ENCODE data around the gene TEAD2. TPM values are rescaled to one million over a fixed set of nuclear protein-coding genes. Genes with fewer than 3 reads are reported as not detected.
"Not testable (repeated sequence)": the region's sequence is repeated elsewhere in the genome, so short reads cannot be mapped to it uniquely, and the experiment has no call there.

TEAD2 gene
- total and polyA plus RNA-seq, 2 donors (not counting 1 experiment from before 2014, with no cell fraction given), result 5.8 to 12.0 TPM

- H3K27me3 ChIP-seq (replicated peaks in 1 of 4; ENCODE audit: control extremely low read depth in 1 of 4, control insufficient read depth in 3 of 4, insufficient read depth in 4 of 4, low read length in 3 of 4); H2AFZ ChIP-seq (ENCODE audit: insufficient read depth, low read depth, low read length, poor library complexity, severe bottlenecking); DNase-seq; ATAC-seq (ENCODE audit: low read depth); H3K9me3 ChIP-seq (ENCODE audit: control extremely low read depth in 1 of 3, control insufficient read depth in 2 of 3, insufficient read depth in 1 of 3, low read length in 2 of 3); H3K9me3 Mint-ChIP-seq (ENCODE audit: insufficient read depth); H3K27me3 Mint-ChIP-seq: not testable (repeated sequence)
- H3K36me3 ChIP-seq (replicated peaks in 1 of 2; ENCODE audit: control extremely low read depth in 1 of 2, control insufficient read depth in 1 of 2, extremely low read depth in 1 of 2, insufficient read depth in 2 of 2, low read length in 1 of 2), result peaks cover 0 to 31% of the 10 kb centered on the region in 2 experiments
- H3K79me2 ChIP-seq (ENCODE audit: control insufficient read depth, insufficient read depth, low read length), result peaks cover 84% of the 10 kb centered on the region
- H3K4me1 ChIP-seq (ENCODE audit: control insufficient read depth in 2 of 2, insufficient read depth in 2 of 2, low read length in 2 of 2), result peaks cover 79 to 89% of the 10 kb centered on the region in 2 donors
- H3K27ac ChIP-seq (ENCODE audit: low read length in 2 of 2), result peak overlapping the region; percentile 93 to 98
- peak overlapping the region; percentile 35 for H3K9ac ChIP-seq (ENCODE audit: low read length)
- POLR2A ChIA-PET, result interaction anchor here (0.5 to 3.5 kb wide), 8 partner anchors 9 to 155 kb away, joined by 3 to 59 read pairs (median 8); partner anchors contain the start of genes PIH1D1, RPL13A and SLC6A16
- intact Hi-C loops (cut with micrococcal nuclease), result loop anchor here (5.0 kb wide), 1 partner anchor 344 kb away; the partner anchor contains the start of gene PRMT1
- H3K4me1 Mint-ChIP-seq, result peaks cover 81% of the 10 kb centered on the region
- peak overlapping the region; percentile 99 for H3K27ac Mint-ChIP-seq
- H3K4me3 Mint-ChIP-seq, result peak overlapping the region; percentile 100
- whole genome bisulfite sequencing (ENCODE audit: insufficient coverage), result 82% methylated on average over 4 of the region's 13 CpGs
- peak overlapping the region; percentile 100 for H3K4me2 ChIP-seq (replicated peaks; ENCODE audit: low read depth, low read length, poor library complexity, severe bottlenecking)
- H4K20me1 ChIP-seq (ENCODE audit: control insufficient read depth, insufficient read depth, low read length, poor library complexity, severe bottlenecking), result peaks cover 25% of the 10 kb centered on the region
- CTCF ChIA-PET, result interaction anchor here (0.8 to 5.5 kb wide), 15 partner anchors 8 to 141 kb away, joined by 3 to 39 read pairs (median 4); partner anchors contain the start of genes FLT3LG and SLC6A16
- H3K4me3 ChIP-seq (ENCODE audit: control extremely low read depth in 1 of 5, extremely low read depth in 1 of 5, insufficient read depth in 1 of 5, low read depth in 2 of 5, low read length in 4 of 5), result peak overlapping the region in 1 of 5 experiments; percentile 32
Observed at GRCh38 chr19:49332691-49333417, 29.4 kb downstream of the TEAD2 start.

DNA sequence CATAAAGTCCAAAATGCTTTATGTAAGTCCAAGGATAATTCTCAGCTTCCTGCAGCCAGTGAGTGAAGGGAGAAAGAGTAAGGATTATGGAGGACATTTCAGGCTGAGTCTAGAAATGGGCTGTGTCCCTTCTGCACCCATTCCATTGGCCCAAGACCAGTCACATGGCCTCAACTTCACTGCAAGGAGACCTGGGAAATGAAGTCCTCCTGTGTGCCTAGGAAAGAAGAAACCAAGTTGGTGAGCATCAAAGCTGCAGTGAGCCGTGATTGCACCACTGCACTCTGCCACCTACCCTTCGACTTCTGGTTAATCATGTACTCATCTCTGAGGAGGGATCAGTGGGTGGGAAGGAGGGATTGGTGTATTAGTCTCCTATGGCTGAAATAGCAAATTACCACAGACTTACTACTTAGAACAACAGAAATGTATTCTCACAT is 30.6 kb downstream of the TEAD2 start:
- Mint-ChIP-seq H3K9me3 (ENCODE audit: insufficient read depth) (no peaks in the 10 kb centered on the region), H3K27ac (peak overlapping the region; percentile 99), H3K4me3 (peak overlapping the region; percentile 65), H3K27me3 (no peaks in the 10 kb centered on the region), H3K4me1 (peaks cover 82% of the 10 kb centered on the region)
- Histone ChIP-seq H3K4me3 (ENCODE audit: control extremely low read depth in 1 of 5, extremely low read depth in 1 of 5, insufficient read depth in 1 of 5, low read depth in 2 of 5, low read length in 4 of 5) (peak overlapping the region in 1 of 5 experiments; percentile 35), H4K20me1 (ENCODE audit: control insufficient read depth, insufficient read depth, low read length, poor library complexity, severe bottlenecking) (peaks cover 13% of the 10 kb centered on the region), H3K9me3 (ENCODE audit: control extremely low read depth in 1 of 3, control insufficient read depth in 2 of 3, insufficient read depth in 1 of 3, low read length in 2 of 3) (peaks cover 0 to 4% (median 0%) of the 10 kb centered on the region in 3 donors), H3K27ac (ENCODE audit: low read length in 2 of 2) (peak overlapping the region; percentile 93 to 98), H2AFZ (ENCODE audit: insufficient read depth, low read depth, low read length, poor library complexity, severe bottlenecking) (no peak overlapping the region), H3K27me3 (replicated peaks in 1 of 4; ENCODE audit: control extremely low read depth in 1 of 4, control insufficient read depth in 3 of 4, insufficient read depth in 4 of 4, low read length in 3 of 4) (no peaks in the 10 kb centered on the region), H3K36me3 (replicated peaks in 1 of 2; ENCODE audit: control extremely low read depth in 1 of 2, control insufficient read depth in 1 of 2, extremely low read depth in 1 of 2, insufficient read depth in 2 of 2, low read length in 1 of 2) (peaks cover 0 to 18% of the 10 kb centered on the region in 2 experiments), H3K9ac (ENCODE audit: low read length) (peak overlapping the region; percentile 21), H3K79me2 (ENCODE audit: control insufficient read depth, insufficient read depth, low read length) (peaks cover 80% of the 10 kb centered on the region), H3K4me2 (replicated peaks; ENCODE audit: low read depth, low read length, poor library complexity, severe bottlenecking) (peak overlapping the region; percentile 66), H3K4me1 (ENCODE audit: control insufficient read depth in 2 of 2, insufficient read depth in 2 of 2, low read length in 2 of 2) (peaks cover 79 to 89% of the 10 kb centered on the region in 2 donors)
- ATAC-seq (ENCODE audit: low read depth) (peak; percentile 29), DNase-seq (peak; percentile 83)
- ChIA-PET POLR2A (interaction anchor here (0.9 to 4.6 kb wide), 5 partner anchors 7 to 138 kb away, joined by 3 to 72 read pairs (median 5); partner anchors contain the start of gene PIH1D1), CTCF (interaction anchor here (0.6 to 5.5 kb wide), 9 partner anchors 8 to 148 kb away, joined by 3 to 39 read pairs (median 6); no protein-coding TSS in a partner anchor)
- intact Hi-C loops (cut with micrococcal nuclease), result loop anchor here (1.0 to 5.0 kb wide), 2 partner anchors 9 to 346 kb away; partner anchors contain the start of gene PRMT1
- no peak for TF ChIP-seq EZH2 (IDR thresholded peaks at IDR 0.05; ENCODE audit: borderline replicate concordance, insufficient read depth, low read depth, low read length, poor library complexity, severe bottlenecking)
- TF ChIP-seq, protein P1, sequence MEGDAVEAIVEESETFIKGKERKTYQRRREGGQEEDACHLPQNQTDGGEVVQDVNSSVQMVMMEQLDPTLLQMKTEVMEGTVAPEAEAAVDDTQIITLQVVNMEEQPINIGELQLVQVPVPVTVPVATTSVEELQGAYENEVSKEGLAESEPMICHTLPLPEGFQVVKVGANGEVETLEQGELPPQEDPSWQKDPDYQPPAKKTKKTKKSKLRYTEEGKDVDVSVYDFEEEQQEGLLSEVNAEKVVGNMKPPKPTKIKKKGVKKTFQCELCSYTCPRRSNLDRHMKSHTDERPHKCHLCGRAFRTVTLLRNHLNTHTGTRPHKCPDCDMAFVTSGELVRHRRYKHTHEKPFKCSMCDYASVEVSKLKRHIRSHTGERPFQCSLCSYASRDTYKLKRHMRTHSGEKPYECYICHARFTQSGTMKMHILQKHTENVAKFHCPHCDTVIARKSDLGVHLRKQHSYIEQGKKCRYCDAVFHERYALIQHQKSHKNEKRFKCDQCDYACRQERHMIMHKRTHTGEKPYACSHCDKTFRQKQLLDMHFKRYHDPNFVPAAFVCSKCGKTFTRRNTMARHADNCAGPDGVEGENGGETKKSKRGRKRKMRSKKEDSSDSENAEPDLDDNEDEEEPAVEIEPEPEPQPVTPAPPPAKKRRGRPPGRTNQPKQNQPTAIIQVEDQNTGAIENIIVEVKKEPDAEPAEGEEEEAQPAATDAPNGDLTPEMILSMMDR (IDR thresholded peaks at IDR 0.05), result no peak
- no CpG with 5 or more reads among the region's 2 CpGs for WGBS (ENCODE audit: insufficient coverage)

GRCh38 chr19:49331187-49331586 is 31.0 kb downstream of the TEAD2 start:
- peak overlapping the region; percentile 26 to 93 for H3K27ac ChIP-seq (ENCODE audit: low read length in 2 of 2)
- not testable (repeated sequence) for H2AFZ ChIP-seq (ENCODE audit: insufficient read depth, low read depth, low read length, poor library complexity, severe bottlenecking); H3K9me3 ChIP-seq (ENCODE audit: control extremely low read depth in 1 of 3, control insufficient read depth in 2 of 3, insufficient read depth in 1 of 3, low read length in 2 of 3); H3K27me3 Mint-ChIP-seq; H3K9me3 Mint-ChIP-seq (ENCODE audit: insufficient read depth); ATAC-seq (ENCODE audit: low read depth); H3K27me3 ChIP-seq (replicated peaks in 1 of 4; ENCODE audit: control extremely low read depth in 1 of 4, control insufficient read depth in 3 of 4, insufficient read depth in 4 of 4, low read length in 3 of 4); H4K20me1 ChIP-seq (ENCODE audit: control insufficient read depth, insufficient read depth, low read length, poor library complexity, severe bottlenecking); DNase-seq
- H3K36me3 ChIP-seq (replicated peaks in 1 of 2; ENCODE audit: control extremely low read depth in 1 of 2, control insufficient read depth in 1 of 2, extremely low read depth in 1 of 2, insufficient read depth in 2 of 2, low read length in 1 of 2), result peaks cover 0 to 15% of the 10 kb centered on the region in 2 experiments
- CTCF ChIA-PET, result interaction anchor here (0.6 to 5.5 kb wide), 9 partner anchors 9 to 148 kb away, joined by 3 to 39 read pairs (median 6); no protein-coding TSS in a partner anchor
- Mint-ChIP-seq H3K4me3 (peak overlapping the region; percentile 65), H3K27ac (peak overlapping the region; percentile 99), H3K4me1 (peaks cover 82% of the 10 kb centered on the region)
- intact Hi-C loops (cut with micrococcal nuclease), result loop anchor here (1.0 to 5.0 kb wide), 2 partner anchors 9 to 346 kb away; partner anchors contain the start of gene PRMT1
- peaks cover 81 to 90% of the 10 kb centered on the region in 2 donors for H3K4me1 ChIP-seq (ENCODE audit: control insufficient read depth in 2 of 2, insufficient read depth in 2 of 2, low read length in 2 of 2)
- peak overlapping the region in 1 of 5 experiments; percentile 35 for H3K4me3 ChIP-seq (ENCODE audit: control extremely low read depth in 1 of 5, extremely low read depth in 1 of 5, insufficient read depth in 1 of 5, low read depth in 2 of 5, low read length in 4 of 5)
- H3K9ac ChIP-seq (ENCODE audit: low read length), result peak overlapping the region; percentile 21
- WGBS (ENCODE audit: insufficient coverage), result 83% methylated on average over 2 of the region's 4 CpGs
- POLR2A ChIA-PET, result interaction anchor here (0.7 to 4.6 kb wide), 7 partner anchors 8 to 138 kb away, joined by 3 to 72 read pairs (median 4); partner anchors contain the start of gene PIH1D1
- peaks cover 78% of the 10 kb centered on the region for H3K79me2 ChIP-seq (ENCODE audit: control insufficient read depth, insufficient read depth, low read length)
- peak overlapping the region; percentile 66 for H3K4me2 ChIP-seq (replicated peaks; ENCODE audit: low read depth, low read length, poor library complexity, severe bottlenecking)

All from B cell (primary cell).